Measurements from ENCODE around the gene LMO7.
"Not testable (repeated sequence)": the region's sequence is repeated elsewhere in the genome, so short reads cannot be mapped to it uniquely, and the experiment has no call there.

LMO7 gene

DNA sequence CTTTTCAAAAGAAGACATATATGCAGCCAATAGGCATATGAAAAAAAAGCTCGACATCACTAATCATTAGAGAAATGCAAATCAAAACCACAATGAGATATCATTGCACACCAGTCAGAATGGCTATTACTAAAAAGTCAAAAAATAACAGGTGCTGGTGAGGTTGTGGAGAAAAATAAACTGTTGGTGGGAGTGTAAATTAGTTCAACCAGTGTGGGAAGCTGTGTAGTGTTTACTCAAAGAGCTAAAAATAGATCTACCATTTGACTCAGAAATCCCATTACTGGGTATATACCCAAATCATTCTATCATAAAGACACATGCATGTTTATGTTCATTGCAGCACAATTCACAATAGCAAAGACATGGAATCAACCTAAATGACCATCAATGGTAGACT, 106.9 kb downstream of the LMO7 start:
- DNase-seq (ENCODE audit: low spot score) = not testable (repeated sequence)

DNA sequence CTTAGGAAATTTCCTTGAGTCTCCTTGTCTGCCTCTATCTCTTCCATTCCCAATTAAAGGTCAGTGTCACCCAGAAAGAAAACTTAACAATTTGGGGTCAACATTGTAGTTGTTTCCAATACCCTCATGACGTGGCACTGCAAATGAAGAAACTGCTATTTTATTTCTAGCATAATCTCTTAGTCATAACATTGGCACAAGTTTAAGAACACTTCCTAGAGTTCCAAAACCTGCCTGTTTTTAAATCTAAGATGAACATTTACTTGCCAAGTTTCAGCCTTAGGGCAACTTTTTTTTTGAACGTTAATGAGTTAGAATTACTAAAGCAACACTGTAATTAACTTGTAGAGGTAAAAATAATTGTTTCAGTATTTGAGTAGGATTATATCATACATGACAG, 108.0 kb downstream of the LMO7 start:
- DNase-seq (ENCODE audit: low spot score) = no peak

DNA sequence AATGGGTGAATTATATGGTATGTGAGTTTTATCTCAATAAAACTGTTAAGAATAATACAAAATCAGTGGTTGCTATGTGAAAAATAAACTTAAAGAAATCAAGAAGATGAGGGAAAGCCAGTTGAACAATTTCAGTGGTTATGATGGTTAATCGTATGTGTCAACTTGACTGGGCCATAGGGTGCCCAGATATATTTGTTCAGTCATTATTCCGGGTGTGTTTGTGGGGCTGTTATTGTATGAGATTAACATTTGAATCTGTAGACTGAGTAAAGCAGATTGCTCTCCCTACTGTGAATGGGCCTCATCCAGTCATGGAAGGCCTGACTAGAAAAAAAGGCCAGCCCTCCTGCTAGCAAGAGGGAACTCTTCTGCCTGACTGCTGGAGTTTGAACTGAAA, 109.3 kb downstream of the LMO7 start:
- no peak for DNase-seq (ENCODE audit: low spot score)

DNA sequence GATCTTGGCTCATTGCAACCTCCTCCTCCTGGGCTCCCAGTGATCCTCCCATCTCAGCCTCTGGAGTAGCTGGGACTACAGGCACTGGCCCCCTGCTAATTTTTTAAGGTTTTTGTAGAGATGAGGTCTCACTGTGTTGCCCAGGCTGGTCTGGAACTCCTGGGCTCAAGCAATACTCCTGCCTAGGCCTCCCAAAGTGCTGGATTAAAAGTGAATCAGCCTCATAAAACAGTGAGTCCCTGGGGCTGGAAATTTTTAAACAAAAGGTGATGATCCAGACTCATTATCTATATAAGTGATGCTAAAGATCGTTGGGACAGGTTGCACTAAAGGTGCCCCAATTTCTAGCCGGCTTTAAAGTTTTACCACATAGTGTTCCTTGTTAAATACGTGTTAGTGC, 112.7 kb downstream of the LMO7 start:
- no peak for DNase-seq (ENCODE audit: low spot score)

DNA sequence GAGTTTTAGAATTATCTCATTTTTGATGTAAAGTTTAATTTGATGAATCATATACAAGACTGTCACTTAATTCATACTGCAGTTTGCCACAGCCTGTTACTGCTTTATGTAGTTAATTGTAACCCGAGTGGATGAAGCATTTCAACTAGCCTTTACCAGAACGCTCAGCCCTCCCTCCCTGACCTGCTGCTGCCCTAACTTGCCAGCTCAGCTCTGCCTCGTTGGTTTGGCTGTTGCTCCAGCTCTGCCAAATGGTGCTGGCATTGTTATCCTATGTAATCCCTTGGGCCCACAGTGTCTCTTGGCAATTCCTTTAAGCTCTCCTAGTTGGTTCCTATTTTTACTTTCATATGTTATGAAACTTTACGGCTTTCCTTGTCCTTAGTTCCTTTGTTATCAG, 113.3 kb downstream of the LMO7 start:
- no peak for DNase-seq (ENCODE audit: low spot score)

DNA sequence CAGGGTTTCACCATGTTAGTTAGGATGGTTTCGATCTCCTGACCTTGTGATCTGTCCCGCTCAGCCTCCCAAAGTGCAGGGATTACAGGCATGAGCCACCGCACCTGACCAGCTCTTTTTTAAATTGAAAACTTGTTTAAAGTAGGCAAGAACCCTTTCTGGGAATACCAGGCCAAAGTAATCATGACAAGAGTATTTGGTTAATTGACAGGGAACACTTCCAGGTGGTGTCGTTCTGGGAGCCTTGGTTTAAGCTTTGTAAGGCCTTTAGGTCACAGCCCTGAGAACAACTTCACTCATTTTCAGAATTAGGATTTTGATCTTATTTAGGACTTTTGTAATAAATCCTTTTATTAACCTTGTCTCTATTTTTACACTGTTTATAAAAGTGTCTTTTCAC, 115.2 kb downstream of the LMO7 start:
- no peak for DNase-seq (ENCODE audit: low spot score)

DNA sequence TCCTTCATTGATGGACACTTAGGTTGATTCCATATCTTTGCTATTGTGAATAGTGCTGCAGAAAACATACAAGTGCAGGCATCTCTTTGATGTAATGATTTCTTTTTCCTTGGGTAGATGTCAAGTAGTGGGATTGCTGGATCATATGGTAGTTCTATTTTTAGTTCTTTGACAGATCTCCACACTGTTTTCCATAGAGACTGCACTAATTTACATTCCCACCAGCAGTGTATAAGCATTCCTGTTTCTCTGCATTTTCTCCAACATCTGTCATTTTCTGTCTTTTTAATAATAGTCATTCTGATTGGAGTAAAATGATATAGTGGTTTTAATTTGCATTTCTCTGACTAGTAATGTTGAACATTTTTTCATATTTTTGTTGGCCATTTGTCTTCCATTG, 116.7 kb downstream of the LMO7 start:
- DNase-seq (ENCODE audit: low spot score) = no peak

DNA sequence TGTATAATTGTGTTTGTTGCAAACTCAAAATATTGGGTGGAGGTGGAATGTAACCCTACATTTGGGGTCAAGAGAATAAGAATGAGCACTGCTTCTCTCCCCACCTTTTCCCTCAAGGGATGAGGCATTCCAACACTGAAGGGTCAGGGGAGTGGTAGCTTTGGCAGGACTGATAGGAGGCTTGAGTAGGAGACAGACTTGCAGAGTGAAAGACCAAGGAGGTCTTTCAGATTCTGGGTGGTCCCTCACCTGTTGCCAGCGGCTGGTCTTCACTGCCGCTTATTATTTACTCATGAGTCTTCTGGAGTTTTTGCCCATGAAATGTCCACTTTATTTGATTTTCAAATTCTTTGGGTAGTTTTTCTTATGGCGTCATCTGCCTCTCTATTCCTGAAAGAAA, 118.8 kb downstream of the LMO7 start:
- DNase-seq (ENCODE audit: low spot score) = no peak

DNA sequence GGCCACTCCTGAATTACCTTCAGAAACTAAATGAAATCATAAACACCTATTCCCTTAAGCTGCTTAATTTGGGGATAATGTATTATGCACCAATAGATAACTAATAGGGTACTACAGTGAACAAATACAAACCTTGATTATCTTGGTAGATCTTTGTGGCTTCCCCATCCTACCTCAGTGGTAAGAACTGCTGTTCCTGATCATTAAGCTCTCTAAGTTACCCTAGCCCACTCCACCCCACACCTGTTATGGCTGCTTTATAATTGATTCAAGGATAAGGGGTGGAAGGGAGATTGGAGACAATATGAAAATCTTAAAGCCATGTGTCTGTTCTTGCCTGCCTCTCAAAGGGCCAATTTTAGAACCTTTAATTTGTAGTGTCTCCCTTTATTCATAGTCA, 121.2 kb downstream of the LMO7 start:
- DNase-seq (ENCODE audit: low spot score) = no peak

DNA sequence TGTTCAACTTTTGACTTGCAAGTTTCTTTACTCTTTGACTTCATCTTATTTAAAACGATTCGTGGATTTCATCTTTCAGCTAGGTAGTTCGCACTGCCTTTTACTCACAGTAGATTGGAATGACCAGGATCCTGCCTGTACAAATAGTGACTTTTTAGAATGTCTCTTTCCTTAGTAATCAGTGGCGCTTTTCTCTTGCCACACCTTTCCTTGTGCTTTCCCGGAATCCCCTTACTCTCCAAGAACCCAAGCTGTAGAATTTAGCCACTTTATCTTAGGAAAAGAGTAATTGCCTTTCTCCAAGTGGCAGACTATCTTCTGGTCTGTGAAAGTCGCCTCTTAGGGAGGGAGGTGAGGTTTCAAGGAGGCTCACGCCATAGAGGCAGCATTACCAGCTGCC, 123.4 kb downstream of the LMO7 start:
- DNase-seq (ENCODE audit: low spot score) = no peak

DNA sequence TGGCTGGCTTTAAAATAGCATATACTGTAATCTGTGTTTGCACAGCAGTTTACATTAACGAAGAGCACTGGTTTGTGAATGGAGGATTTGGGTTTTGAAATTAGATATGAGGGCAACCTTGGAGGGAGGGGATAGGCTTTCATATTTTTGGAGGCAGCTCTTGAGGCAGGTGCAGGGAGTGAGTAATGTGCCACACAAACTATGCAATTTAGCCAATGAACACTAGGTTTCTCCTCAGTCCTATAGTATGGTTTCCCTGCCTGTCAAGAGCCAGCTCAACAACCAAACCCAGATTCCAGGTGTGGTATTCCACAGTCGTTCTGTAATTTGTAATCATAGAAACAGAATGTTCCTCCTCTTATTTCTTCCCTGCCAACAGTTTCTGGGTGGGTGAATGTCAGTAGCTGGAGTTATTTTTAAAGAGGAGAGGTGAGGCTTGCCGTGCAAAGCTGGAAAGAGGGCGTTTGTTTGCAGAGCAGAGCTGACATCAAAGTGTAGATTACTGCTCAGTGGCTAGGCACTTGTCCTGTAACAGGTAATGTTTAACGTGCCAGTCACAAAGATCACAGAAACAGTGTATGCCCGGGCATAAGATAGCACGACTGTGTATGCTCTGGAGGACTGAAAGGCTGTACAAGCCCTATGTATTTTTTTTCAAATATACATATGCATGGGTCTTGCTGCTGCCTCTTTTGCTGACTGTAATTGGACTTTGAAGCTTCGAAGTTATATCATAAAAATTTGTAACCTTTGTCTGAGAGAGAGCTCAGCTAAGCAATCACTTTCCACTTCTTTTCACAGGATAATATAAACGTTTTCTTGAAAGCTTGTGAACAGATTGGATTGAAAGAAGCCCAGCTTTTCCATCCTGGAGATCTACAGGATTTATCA, 124.2 kb downstream of the LMO7 start:
- no peak for DNase-seq (ENCODE audit: low spot score)

DNA sequence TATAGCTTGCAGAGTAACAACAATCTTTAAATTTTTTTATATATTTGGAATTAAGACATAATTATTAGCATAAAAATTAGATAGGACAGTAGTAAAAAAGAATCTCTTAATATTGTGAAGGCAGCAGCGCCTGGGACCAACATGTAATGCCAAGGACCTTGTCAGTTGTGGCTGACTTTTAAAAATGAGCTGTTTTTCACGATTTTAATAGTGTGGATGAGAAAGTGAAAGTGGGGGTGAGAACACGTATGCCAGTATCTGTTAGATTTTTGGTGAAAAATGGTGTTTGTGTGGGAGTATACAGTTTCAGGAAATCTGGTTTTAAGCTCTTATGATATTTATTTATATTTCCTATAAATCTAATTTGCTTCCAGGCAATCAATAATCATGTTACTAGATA, 125.2 kb downstream of the LMO7 start:
- DNase-seq (ENCODE audit: low spot score) = no peak

DNA sequence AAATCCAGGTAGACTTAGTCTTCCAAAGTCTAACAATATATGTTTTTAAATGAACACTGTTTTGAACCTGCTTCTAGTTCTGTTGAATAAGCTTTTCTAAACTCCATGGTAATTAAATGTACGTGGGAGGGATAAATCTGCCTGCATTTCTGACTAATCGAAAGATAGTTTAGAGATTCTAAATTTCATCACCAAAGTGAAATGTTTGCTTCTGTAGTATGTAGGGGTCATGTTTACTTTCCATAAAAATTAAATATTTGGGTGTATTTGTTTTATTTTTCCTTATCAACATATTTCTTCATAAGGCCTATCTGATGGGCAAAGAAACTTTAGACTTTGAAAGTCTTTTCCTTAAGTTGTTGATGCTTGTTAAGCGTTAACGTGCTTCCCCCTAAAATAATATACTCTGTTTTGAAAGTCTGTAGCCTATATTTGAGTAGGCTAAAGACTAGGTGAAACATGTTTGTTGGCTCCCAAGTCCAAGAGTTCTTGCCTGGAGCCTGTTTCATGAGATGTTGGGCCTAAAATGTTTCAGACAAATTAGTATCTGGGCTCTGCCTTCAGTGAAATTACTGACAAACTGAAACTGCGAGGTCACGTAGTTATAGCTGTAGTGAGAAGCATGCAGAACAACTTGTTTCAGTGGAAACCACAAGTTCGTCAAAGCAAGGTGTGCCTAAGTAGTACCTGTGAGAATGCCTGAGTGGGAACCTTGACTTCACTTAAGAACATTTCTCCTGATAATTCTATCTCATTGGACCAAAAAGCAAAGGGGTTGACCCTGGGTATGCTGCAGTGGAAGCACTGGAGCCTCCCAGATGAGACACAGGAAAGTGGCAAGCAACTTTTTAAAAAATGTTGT, 126.2 kb downstream of the LMO7 start:
- no peak for DNase-seq (ENCODE audit: low spot score)

DNA sequence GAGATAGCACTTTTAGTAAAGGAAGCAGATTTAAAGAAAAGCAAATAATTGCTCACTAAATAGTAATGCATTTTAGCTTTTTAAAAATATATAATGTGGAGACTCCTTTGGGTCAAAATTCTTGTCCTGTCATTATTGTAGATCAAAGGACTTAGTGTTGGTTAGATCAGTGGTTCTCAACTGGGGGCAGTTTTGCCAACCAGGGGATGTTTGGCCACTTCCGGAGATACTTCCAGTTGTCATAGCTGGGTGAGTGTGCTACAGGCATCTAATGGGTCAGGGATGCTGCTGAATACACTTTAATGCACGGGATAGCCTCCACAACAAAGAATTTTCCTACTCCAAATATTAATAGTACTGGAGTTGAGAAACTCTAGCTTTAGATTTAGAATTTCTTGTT, 126.8 kb downstream of the LMO7 start:
- DNase-seq (ENCODE audit: low spot score) = no peak

DNA sequence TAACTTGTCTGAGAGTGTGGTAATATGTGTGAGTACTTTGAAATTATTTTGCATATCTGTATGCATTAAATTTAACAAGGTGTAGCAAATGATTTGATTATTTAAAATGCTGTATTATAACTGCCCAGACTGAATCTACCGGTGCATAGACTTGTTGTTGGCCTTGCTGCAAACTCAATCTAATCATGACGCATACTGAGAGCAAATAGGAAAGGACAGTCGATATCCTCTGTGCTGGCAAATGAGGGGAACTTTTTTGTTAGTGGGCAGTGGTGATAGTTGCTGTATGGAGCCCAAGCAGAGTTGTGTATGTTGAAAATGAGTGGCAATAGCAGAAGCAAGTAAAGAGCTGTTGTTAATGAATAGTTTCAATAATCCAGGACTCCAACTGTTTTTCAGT, 127.4 kb downstream of the LMO7 start:
- no peak for DNase-seq (ENCODE audit: low spot score)

DNA sequence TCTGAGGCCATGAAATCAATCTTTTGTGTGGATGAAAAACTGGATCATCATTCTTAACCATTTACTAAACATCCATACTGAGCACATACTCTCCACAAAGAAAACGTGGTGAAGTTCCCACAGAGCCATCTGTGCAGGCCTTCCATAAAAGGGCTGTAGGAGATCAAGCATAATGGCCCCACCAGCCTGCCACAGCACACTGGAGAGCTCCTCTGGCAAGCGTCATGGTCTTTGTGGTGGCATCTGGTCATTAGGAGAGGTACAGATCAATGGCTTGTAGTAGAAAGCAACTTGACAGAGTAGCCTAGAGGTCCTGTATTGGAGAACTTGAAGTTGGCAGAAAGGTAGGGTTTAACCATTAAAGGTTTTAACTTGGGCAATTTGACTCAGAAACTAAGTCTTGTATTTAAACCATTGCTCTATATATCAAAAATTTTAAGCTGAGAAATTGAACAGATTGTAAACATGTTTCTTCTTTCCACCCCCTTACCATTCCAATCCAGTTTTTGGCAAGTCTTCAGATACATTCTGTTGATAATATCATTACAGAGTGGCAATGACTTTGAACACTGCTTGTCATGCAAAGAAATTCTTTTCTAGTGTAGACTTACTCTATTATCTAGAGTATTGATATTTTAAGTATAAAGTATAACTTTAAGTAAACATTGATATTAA, 128.3 kb downstream of the LMO7 start:
- DNase-seq (ENCODE audit: low spot score) = peak; percentile 43

DNA sequence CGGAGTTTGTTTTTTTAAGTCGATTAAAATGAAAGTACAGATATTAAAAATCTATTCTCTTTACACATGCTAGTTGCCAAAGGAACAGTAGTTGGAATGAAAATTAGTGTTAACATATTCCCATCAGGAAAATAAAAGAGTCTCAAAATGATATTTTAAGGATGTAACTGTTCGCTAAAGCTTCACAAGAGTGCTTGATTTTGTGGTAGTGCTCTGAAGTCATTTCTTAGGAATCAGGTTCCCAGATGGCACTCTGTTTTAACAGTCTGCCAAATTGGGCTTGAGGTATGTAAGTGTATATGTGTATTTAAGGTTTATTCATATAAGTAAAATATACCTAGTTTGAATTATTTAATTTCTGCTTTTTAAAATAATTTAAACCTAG, 128.8 kb downstream of the LMO7 start:
- DNase-seq (ENCODE audit: low spot score) = no peak

DNA sequence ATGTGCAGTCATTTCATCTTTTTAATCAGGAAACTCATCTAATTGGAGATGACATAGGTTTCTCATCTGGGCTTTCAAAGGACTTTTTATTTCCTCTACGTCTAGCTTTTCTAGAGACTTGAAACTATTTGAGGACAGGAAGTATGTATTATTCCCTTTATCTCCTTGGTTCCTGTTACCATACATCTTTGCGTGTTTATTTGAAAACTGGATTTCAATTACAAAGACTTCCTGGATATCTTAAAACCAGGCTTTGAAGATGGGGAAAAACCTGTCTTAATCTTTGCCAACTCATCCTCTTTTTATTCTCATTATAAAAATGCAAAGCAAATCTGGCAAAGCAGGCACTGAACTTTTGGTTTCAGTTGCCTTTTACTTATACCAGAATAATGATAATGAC, 130.5 kb downstream of the LMO7 start:
- DNase-seq (ENCODE audit: low spot score) = no peak

DNA sequence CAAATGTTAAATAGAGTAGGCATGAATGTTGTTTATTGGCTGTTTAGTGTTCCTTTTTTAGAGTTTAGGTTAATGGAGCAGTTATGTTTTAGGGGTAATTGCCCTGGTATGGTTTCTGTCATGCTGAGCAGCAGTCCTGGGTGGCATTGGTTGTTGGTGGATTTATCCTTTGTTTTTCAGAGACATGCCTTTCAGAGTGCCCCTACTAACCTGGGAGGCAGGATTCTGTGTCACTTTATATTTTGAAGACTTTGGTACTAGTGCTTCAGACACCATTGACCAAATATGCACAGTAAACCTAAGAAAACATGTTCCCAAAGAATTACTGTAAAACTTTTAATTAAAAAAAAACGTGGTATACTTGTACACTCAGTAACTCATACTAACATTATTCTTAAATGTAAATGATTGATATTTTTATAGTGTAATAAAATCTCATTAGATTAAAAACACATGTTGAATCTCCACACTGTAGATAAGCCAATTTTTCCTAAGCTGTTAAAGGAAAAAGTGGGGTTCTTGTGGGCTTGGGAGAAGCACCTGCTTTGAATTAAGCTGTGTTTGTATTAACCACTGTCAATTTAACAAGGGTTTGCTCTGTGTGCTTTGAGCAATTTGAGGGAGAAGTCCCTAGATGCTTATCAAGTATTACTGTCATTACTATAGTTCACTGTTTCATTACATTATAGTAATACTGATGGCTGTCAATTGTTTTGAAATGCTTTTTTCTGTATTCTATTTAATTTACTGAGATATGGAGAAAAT, 133.2 kb downstream of the LMO7 start:
- peak; percentile 94 for DNase-seq (ENCODE audit: low spot score)

DNA sequence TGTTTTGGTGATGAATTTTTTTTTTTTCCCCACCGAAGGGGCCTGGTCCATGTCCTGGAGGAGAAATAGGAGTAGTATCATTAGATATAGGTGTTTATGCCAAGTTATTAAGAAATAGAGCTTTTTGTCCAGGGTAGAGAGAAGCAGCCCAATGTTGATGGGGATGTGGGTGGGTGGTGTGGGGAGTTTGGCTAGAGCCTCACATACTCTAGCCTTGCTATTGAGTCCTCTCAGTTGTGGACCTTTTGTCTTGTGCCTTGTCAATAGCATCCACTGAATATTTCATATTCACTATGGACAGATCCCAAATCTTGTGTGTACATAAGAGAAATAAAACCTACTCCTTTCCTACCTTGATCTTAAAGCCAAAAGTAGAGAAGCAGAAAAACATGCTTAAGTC, 134.0 kb downstream of the LMO7 start:
- no peak for DNase-seq (ENCODE audit: low spot score)

DNA sequence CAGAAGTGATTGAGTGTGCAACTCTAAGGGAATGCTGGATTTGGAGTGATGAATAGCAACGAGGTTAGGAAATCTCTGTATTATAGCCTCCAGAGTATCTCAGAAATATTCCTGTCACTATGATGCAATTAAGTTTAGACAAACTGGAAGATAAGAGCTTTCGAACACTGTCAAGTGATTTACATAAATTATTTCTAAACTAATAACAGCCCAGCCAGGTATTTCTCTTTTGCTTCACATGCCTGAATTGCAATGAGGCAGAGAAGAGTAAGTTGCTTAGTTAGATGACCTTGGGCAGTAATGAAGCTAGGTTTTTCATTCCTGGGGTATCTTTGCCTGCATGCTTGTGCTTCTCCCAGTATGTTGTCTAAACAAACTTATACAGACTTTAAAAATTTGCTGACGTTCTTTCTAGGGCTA, 134.5 kb downstream of the LMO7 start:
- peak; percentile 20 for DNase-seq (ENCODE audit: low spot score)

DNA sequence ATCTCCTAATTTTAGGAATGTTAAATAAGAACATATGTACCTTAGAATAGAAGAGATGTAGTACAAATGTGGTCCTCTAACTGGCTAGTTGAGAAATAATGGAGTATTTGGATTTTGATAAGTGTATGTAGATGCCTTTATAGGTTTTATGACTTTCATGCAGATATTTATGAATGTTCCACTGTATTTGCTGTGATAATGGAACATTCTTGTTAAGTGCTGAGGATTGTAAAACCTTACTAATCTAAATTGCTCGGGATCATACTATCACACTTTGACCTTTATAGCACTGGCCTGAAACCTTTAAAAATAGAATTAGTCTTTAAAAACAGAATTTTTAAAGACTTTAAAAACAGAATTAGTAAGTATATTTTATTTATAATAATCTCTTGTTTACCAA, 135.1 kb downstream of the LMO7 start:
- no peak for DNase-seq (ENCODE audit: low spot score)
